IMR-90 (cell line): ENCODE data around the gene IRX3. TPM values are rescaled to one million over a fixed set of nuclear protein-coding genes. Genes with fewer than 3 reads are reported as not detected.

Experiments used
- ATAC-seq: fragments of 200-7000 bp; cut with Tn5 transposase; 2 replicates; pipeline ENCODE4 v1.9.1; 2020; ENCODE audit warnings: low read depth, mild to moderate bottlenecking, moderate library complexity
- BruUV-seq: library from RNA; stranded (reverse); fragments of 400-500 nt; replicated peaks from 2 replicates; lab custom pipeline; 2021; lab: Mats Ljungman, UMichigan
- CTCF ChIA-PET: fragments of 300-600 bp; formaldehyde crosslinking; extraction: SDS; loops from one replicate; lab custom pipeline; 2021; ENCODE audit warnings: antibody characterized with exemption; lab: Yijun Ruan, JAX
- POLR2A ChIA-PET: fragments of 300-600 bp; sonication (Branson Sonifier 250); formaldehyde crosslinking; loops from one replicate; lab custom pipeline; 2022; ENCODE audit warnings: antibody characterized with exemption; ENCODE audit not compliant: unreplicated experiment; lab: Charles Lee
- DNase-seq: peaks from one replicate; pipeline ENCODE4 v3.0.0; 2013
- H2AFZ ChIP-seq: replicated peaks from 2 replicates; pipeline ENCODE3; 2013; ENCODE audit warnings: low read length, mild to moderate bottlenecking; ENCODE audit not compliant: poor library complexity
- H2AK5ac ChIP-seq: 2 replicates; pipeline ENCODE4 v1.6.1; 2013; ENCODE audit warnings: low read depth, low read length, inconsistent platforms
- H2AK9ac ChIP-seq: replicated peaks from 2 replicates; pipeline ENCODE3; 2013; ENCODE audit warnings: mild to moderate bottlenecking, low read depth, low read length, moderate library complexity; ENCODE audit not compliant: poor library complexity
- H2BK120ac ChIP-seq: 2 replicates; pipeline ENCODE4 v1.6.1; 2013; ENCODE audit warnings: low read depth, low read length, inconsistent platforms
- H2BK15ac ChIP-seq: 3 replicates; pipeline ENCODE4 v1.6.1; 2013; ENCODE audit warnings: low read depth, low read length, inconsistent platforms
- H2BK20ac ChIP-seq: 2 replicates; pipeline ENCODE4 v1.6.1; 2013; ENCODE audit warnings: low read depth, mild to moderate bottlenecking, inconsistent platforms, low read length, moderate library complexity
- H2BK5ac ChIP-seq: 2 replicates; pipeline ENCODE4 v1.6.1; 2013; ENCODE audit warnings: mild to moderate bottlenecking, low read depth, low read length, inconsistent platforms; ENCODE audit not compliant: poor library complexity, severe bottlenecking
- H3K14ac ChIP-seq: replicated peaks from 2 replicates; pipeline ENCODE4 v1.6.1; 2013; ENCODE audit warnings: low read depth, low read length, inconsistent platforms
- H3K18ac ChIP-seq: 2 replicates; pipeline ENCODE4 v1.6.1; 2013; ENCODE audit warnings: low read depth, low read length, control low read depth
- H3K23ac ChIP-seq: 2 replicates; pipeline ENCODE4 v1.6.1; 2013; ENCODE audit warnings: low read depth, low read length, inconsistent platforms
- H3K27ac ChIP-seq: 2 replicates; pipeline ENCODE4 v1.5.1; 2013; ENCODE audit warnings: mild to moderate bottlenecking, control low read depth, low read length; ENCODE audit not compliant: insufficient read depth
- H3K27me3 ChIP-seq: 2 replicates; pipeline ENCODE4 v1.6.1; 2013; ENCODE audit warnings: low read length; ENCODE audit not compliant: control insufficient read depth, insufficient read depth
- H3K36me3 ChIP-seq: 2 replicates; pipeline ENCODE4 v1.6.1; 2013; ENCODE audit warnings: low read length, mixed read lengths; ENCODE audit not compliant: control insufficient read depth, insufficient read depth
- H3K4ac ChIP-seq: 2 replicates; pipeline ENCODE4 v1.6.1; 2013; ENCODE audit warnings: low read depth, low read length, inconsistent platforms
- H3K4me1 ChIP-seq: 2 replicates; pipeline ENCODE4 v1.6.1; 2013; ENCODE audit warnings: low read length, mixed read lengths; ENCODE audit not compliant: control insufficient read depth, insufficient read depth
- H3K4me2 ChIP-seq: 2 replicates; pipeline ENCODE4 v1.6.1; 2013; ENCODE audit warnings: low read depth, mild to moderate bottlenecking, control low read depth, low read length, moderate library complexity
- H3K4me3 ChIP-seq: 2 replicates; pipeline ENCODE4 v1.5.1; 2013; ENCODE audit warnings: low read depth, mild to moderate bottlenecking, control low read depth, low read length, moderate library complexity; ENCODE audit not compliant: insufficient read depth
- H3K56ac ChIP-seq: 2 replicates; pipeline ENCODE4 v1.6.1; 2013; ENCODE audit warnings: low read length, inconsistent platforms; ENCODE audit not compliant: insufficient read depth; ENCODE audit errors: extremely low read depth
- H3K79me1 ChIP-seq, 2 experiments: 2 replicates each; pipeline ENCODE4 v1.6.1; 2013; ENCODE audit warnings: low read length in 2 of 2, inconsistent platforms in 1 of 2, low read depth in 1 of 2
- H3K9ac ChIP-seq: 2 replicates; pipeline ENCODE4 v1.6.1; 2013; ENCODE audit warnings: low read depth, low read length, control low read depth
- H3K9me1 ChIP-seq: 2 replicates; pipeline ENCODE4 v1.6.1; 2013; ENCODE audit warnings: low read length, inconsistent platforms; ENCODE audit not compliant: insufficient read depth
- H3K9me3 ChIP-seq: 2 replicates; pipeline ENCODE4 v1.6.1; 2013; ENCODE audit warnings: low read length; ENCODE audit not compliant: control insufficient read depth, insufficient read depth
- H4K20me1 ChIP-seq: 2 replicates; pipeline ENCODE4 v1.6.1; 2013; ENCODE audit warnings: low read length, inconsistent platforms; ENCODE audit not compliant: insufficient read depth
- H4K5ac ChIP-seq: 2 replicates; pipeline ENCODE4 v1.6.1; 2013; ENCODE audit warnings: mild to moderate bottlenecking, low read depth, low read length, control low read depth
- H4K8ac ChIP-seq, 2 experiments: 2 replicates each; pipeline ENCODE4 v1.6.1; 2013; ENCODE audit warnings: low read depth in 2 of 2, low read length in 2 of 2, control low read depth in 1 of 2, inconsistent platforms in 1 of 2
- H4K91ac ChIP-seq: 2 replicates; pipeline ENCODE4 v1.6.1; 2013; ENCODE audit warnings: low read depth, low read length, inconsistent platforms; ENCODE audit not compliant: insufficient read depth
- BHLHE40 ChIP-seq: fragments of 150-350 bp; IDR thresholded peaks from 2 replicates; pipeline ENCODE4 v1.6.1; 2016; ENCODE audit warnings: mild to moderate bottlenecking, low read depth, low read length
- CEBPB ChIP-seq: IDR thresholded peaks from 2 replicates; pipeline ENCODE4 v1.6.1; 2012; ENCODE audit warnings: low read depth, low read length, improper control_type of control experiment
- CHD1 ChIP-seq: IDR thresholded peaks from 2 replicates; pipeline ENCODE4 v1.6.1; 2012; ENCODE audit warnings: low read depth, low read length, improper control_type of control experiment
- FOS ChIP-seq: fragments of 150-350 bp; IDR thresholded peaks from 2 replicates; pipeline ENCODE4 v1.6.1; 2016; ENCODE audit warnings: low read depth, low read length
- MAFK ChIP-seq: IDR thresholded peaks from 2 replicates; pipeline ENCODE4 v1.6.1; 2012; ENCODE audit warnings: low read depth, low read length, improper control_type of control experiment
- MAZ ChIP-seq: IDR thresholded peaks from 2 replicates; pipeline ENCODE4 v1.6.1; 2012; ENCODE audit warnings: low read depth, mild to moderate bottlenecking, low read length, improper control_type of control experiment, moderate library complexity, borderline replicate concordance
- MXI1 ChIP-seq: IDR thresholded peaks from 2 replicates; pipeline ENCODE4 v1.6.1; 2012; ENCODE audit warnings: low read depth, mild to moderate bottlenecking, low read length, moderate library complexity, borderline replicate concordance
- NFE2L2 ChIP-seq: fragments of 150-350 bp; IDR thresholded peaks from 2 replicates; pipeline ENCODE4 v1.6.1; 2016; ENCODE audit warnings: low read depth, mild to moderate bottlenecking, low read length
- POLR2A ChIP-seq: IDR thresholded peaks from 2 replicates; pipeline ENCODE4 v1.6.1; 2012; ENCODE audit warnings: mild to moderate bottlenecking, low read depth, low read length
- RAD21 ChIP-seq: IDR thresholded peaks from 2 replicates; pipeline ENCODE4 v1.6.1; 2012; ENCODE audit warnings: low read length, improper control_type of control experiment
- RCOR1 ChIP-seq: IDR thresholded peaks from 2 replicates; pipeline ENCODE4 v1.6.1; 2012; ENCODE audit warnings: mild to moderate bottlenecking, low read length, improper control_type of control experiment; ENCODE audit not compliant: insufficient replicate concordance
- RFX5 ChIP-seq: IDR thresholded peaks from 2 replicates; pipeline ENCODE4 v1.8.0; 2012; ENCODE audit warnings: low read depth, mild to moderate bottlenecking, low read length, moderate library complexity
- SMC3 ChIP-seq: fragments of 150-350 bp; IDR thresholded peaks from 2 replicates; pipeline ENCODE4 v1.6.1; 2016; ENCODE audit warnings: low read depth, mild to moderate bottlenecking, antibody characterized with exemption, low read length, moderate library complexity
- WGBS, 2 experiments: methylation state at CpG; one replicate each; pipeline versions ENCODE4 v1.1.5 to v1.1.7; 2013; ENCODE audit warnings: missing lambda C conversion rate in 2 of 2; ENCODE audit not compliant: insufficient read length in 1 of 2; ENCODE audit errors: extremely low coverage in 2 of 2; 5-methylcytosine and 5-hydroxymethylcytosine counted together
- dilution Hi-C: fragments of 300-500 bp; cut with HindIII; formaldehyde crosslinking; loops from one replicate; pipeline ENCODE4 v1.14.3; 2018; ENCODE audit warnings: low sequenced_read_pairs; ENCODE audit not compliant: unreplicated experiment
- in situ Hi-C: fragments of 300-500 bp; cut with MboI; formaldehyde crosslinking; loops from 3 replicates; pipeline ENCODE4 v1.14.3; 2019; ENCODE audit warnings: low sequenced_read_pairs, inconsistent platforms, mixed read lengths
- intact Hi-C: fragments of 100-400 bp; cut with micrococcal nuclease; formaldehyde crosslinking; loops from 2 replicates; pipeline ENCODE4 v1.10.0; 2022
- polyA plus RNA-seq, 3 experiments: library from polyadenylated mRNA; depleted of rRNA; stranded (reverse); fragments of >200 nt; gene quantifications; 2 replicates each; pipeline ENCODE4 v1.2.3, GENCODE V29; 2012; ENCODE audit warnings: low replicate concordance in 1 of 3
- total RNA-seq: library from RNA; depleted of rRNA; stranded (reverse); fragments of >200 nt; gene quantifications from 2 replicates; pipeline ENCODE4 v1.2.3, GENCODE V29; 2012
- TF ChIP-seq, protein P1 (sequence below): fragments of 150-350 bp; IDR thresholded peaks from 2 replicates; pipeline ENCODE4 v1.6.1; 2016; ENCODE audit warnings: low read depth, mild to moderate bottlenecking, low read length, moderate library complexity, borderline replicate concordance
- TF ChIP-seq, protein P2 (sequence below): fragments of 150-350 bp; IDR thresholded peaks from 2 replicates; pipeline ENCODE4 v1.6.1; 2017; ENCODE audit warnings: mild to moderate bottlenecking, antibody characterized with exemption, low read length, low read depth
- TF ChIP-seq, protein P3 (sequence below): conservative IDR thresholded peaks from 2 replicates; pipeline ENCODE4 v1.5.1; 2012; ENCODE audit warnings: mild to moderate bottlenecking, low read depth, low read length, improper control_type of control experiment

IRX3 gene
- total and polyA plus RNA-seq, 2 of the 4 experiments (the other 2 are of a cell fraction) = not detected

GRCh38 chr16:54326266-54326662 is 39.7 kb upstream of the IRX3 start:
- no peaks in the 10 kb centered on the region for H3K79me1 ChIP-seq
- intact Hi-C loops (no loop called here), dilution Hi-C loops (no loop called here), in situ Hi-C loops (no loop called here)
- no peak overlapping the region for H4K91ac ChIP-seq
- H3K36me3 ChIP-seq = no peaks in the 10 kb centered on the region
- H4K20me1 ChIP-seq = no peaks in the 10 kb centered on the region
- WGBS, 2 experiments = no CpG with 5 or more reads among the region's 3 CpGs
- no peak overlapping the region for H3K4me3 ChIP-seq
- no peak overlapping the region for H3K9ac ChIP-seq
- no peak overlapping the region for H2AFZ ChIP-seq
- H2BK120ac ChIP-seq = no peak overlapping the region
- H3K23ac ChIP-seq = no peak overlapping the region
- H2BK20ac ChIP-seq = no peak overlapping the region
- no peak overlapping the region for H2BK5ac ChIP-seq
- H3K27me3 ChIP-seq = peaks cover 6% of the 10 kb centered on the region
- ChIA-PET POLR2A (no interaction called here), CTCF (no interaction called here)
- H3K4ac ChIP-seq = no peak overlapping the region
- H3K14ac ChIP-seq = no peak overlapping the region
- no peak overlapping the region for H2BK15ac ChIP-seq
- H3K56ac ChIP-seq = no peak overlapping the region
- H2AK9ac ChIP-seq = no peak overlapping the region
- ATAC-seq (no peak), DNase-seq (no peak)
- H3K9me1 ChIP-seq = no peaks in the 10 kb centered on the region
- no peak overlapping the region for H4K8ac ChIP-seq
- H4K5ac ChIP-seq = no peak overlapping the region
- no peaks in the 10 kb centered on the region for H3K4me1 ChIP-seq
- H3K18ac ChIP-seq = no peak overlapping the region
- no peaks in the 10 kb centered on the region for H3K9me3 ChIP-seq
- H3K4me2 ChIP-seq = no peak overlapping the region
- no peak overlapping the region for H3K27ac ChIP-seq
- TF ChIP-seq, protein P1, sequence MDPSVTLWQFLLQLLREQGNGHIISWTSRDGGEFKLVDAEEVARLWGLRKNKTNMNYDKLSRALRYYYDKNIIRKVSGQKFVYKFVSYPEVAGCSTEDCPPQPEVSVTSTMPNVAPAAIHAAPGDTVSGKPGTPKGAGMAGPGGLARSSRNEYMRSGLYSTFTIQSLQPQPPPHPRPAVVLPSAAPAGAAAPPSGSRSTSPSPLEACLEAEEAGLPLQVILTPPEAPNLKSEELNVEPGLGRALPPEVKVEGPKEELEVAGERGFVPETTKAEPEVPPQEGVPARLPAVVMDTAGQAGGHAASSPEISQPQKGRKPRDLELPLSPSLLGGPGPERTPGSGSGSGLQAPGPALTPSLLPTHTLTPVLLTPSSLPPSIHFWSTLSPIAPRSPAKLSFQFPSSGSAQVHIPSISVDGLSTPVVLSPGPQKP = no peak
- TF ChIP-seq RAD21 (no peak), SMC3 (no peak), MAFK (no peak), MXI1 (no peak), POLR2A (no peak), RFX5 (no peak), RCOR1 (no peak), CEBPB (no peak), BHLHE40 (no peak), CHD1 (no peak), MAZ (no peak), NFE2L2 (no peak), FOS (no peak)
- TF ChIP-seq, protein P2, sequence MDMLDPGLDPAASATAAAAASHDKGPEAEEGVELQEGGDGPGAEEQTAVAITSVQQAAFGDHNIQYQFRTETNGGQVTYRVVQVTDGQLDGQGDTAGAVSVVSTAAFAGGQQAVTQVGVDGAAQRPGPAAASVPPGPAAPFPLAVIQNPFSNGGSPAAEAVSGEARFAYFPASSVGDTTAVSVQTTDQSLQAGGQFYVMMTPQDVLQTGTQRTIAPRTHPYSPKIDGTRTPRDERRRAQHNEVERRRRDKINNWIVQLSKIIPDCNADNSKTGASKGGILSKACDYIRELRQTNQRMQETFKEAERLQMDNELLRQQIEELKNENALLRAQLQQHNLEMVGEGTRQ = no peak
- TF ChIP-seq, protein P3, sequence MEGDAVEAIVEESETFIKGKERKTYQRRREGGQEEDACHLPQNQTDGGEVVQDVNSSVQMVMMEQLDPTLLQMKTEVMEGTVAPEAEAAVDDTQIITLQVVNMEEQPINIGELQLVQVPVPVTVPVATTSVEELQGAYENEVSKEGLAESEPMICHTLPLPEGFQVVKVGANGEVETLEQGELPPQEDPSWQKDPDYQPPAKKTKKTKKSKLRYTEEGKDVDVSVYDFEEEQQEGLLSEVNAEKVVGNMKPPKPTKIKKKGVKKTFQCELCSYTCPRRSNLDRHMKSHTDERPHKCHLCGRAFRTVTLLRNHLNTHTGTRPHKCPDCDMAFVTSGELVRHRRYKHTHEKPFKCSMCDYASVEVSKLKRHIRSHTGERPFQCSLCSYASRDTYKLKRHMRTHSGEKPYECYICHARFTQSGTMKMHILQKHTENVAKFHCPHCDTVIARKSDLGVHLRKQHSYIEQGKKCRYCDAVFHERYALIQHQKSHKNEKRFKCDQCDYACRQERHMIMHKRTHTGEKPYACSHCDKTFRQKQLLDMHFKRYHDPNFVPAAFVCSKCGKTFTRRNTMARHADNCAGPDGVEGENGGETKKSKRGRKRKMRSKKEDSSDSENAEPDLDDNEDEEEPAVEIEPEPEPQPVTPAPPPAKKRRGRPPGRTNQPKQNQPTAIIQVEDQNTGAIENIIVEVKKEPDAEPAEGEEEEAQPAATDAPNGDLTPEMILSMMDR = no peak
- no TSS peak for BruUV-seq
- no peak overlapping the region for H2AK5ac ChIP-seq
